ENCODE data around the gene C15orf39.

GRCh38 chr15:75228787-75229186 is 27.1 kb downstream of the C15orf39 start:
- TF ChIP-seq CTCF (IDR thresholded peaks at IDR 0.05; ENCODE audit: insufficient read depth, low read length) (no peak), POLR2AphosphoS5 (IDR thresholded peaks at IDR 0.05; ENCODE audit: low read depth) (no peak), REST (IDR thresholded peaks at IDR 0.05; ENCODE audit: insufficient replicate concordance, low read depth) (no peak), SPI1 (IDR thresholded peaks at IDR 0.05; ENCODE audit: borderline replicate concordance, low read depth) (no peak)

Data from HL-60 (cell line).